GM12878 (cell line): ENCODE results near the gene PLEKHG4B.

Experiments used
- CREB1 ChIP-seq: IDR thresholded peaks from 2 replicates; pipeline ENCODE4 v1.6.1; 2012; ENCODE audit warnings: low read depth, mild to moderate bottlenecking, inconsistent platforms
- CREM ChIP-seq: IDR thresholded peaks from 2 replicates; pipeline ENCODE4 v1.6.1; 2014; ENCODE audit warnings: antibody characterized with exemption, low read depth
- CTCF ChIP-seq, 3 experiments: IDR thresholded peaks in 2 of 3; conservative IDR thresholded peaks in 1 of 3; 2 replicates each; pipeline ENCODE4 v1.5.1; 2011; ENCODE audit warnings: low read depth in 3 of 3, low read length in 3 of 3, mild to moderate bottlenecking in 3 of 3, control low read depth in 2 of 3, moderate library complexity in 2 of 3, inconsistent platforms in 1 of 3, mixed read lengths in 1 of 3; ENCODE audit not compliant: control insufficient read depth in 2 of 3, insufficient read depth in 1 of 3; ENCODE audit errors: extremely low read depth in 1 of 3
- FOXK2 ChIP-seq: fragments of 450-650 bp; IDR thresholded peaks from 2 replicates; pipeline ENCODE4 v1.6.1; 2017; ENCODE audit warnings: mild to moderate bottlenecking, moderate library complexity
- POLR2AphosphoS5 ChIP-seq: IDR thresholded peaks from 2 replicates; pipeline ENCODE4 v1.6.1; 2011; ENCODE audit warnings: mild to moderate bottlenecking, low read length, inconsistent platforms
- PRDM15 ChIP-seq: fragments of 450-650 bp; formaldehyde crosslinking; IDR thresholded peaks from 2 replicates; pipeline ENCODE4 v1.4.0; 2020; ENCODE audit warnings: mild to moderate bottlenecking, moderate library complexity
- RELA ChIP-seq: fragments of 450-650 bp; IDR thresholded peaks from 2 replicates; pipeline ENCODE4 v1.8.0; 2014; ENCODE audit warnings: borderline replicate concordance; ENCODE audit not compliant: partially characterized antibody
- TAF1 ChIP-seq: IDR thresholded peaks from 2 replicates; pipeline ENCODE4 v1.6.1; 2011; ENCODE audit warnings: mild to moderate bottlenecking, low read depth, low read length, borderline replicate concordance

GRCh38 chr5:157126-157715 lies 65.3 kb downstream of the PLEKHG4B start:
- TF ChIP-seq PRDM15 (CRISPR knock-in tag) (no peak), CTCF (IDR thresholded peaks at IDR 0.05 in 2 of 3, conservative IDR thresholded peaks at IDR 0.05 in 1 of 3; ENCODE audit: control insufficient read depth in 2 of 3, extremely low read depth in 1 of 3, insufficient read depth in 1 of 3, low read depth in 3 of 3, low read length in 3 of 3) (no peak), POLR2AphosphoS5 (no peak), CREM (no peak), FOXK2 (no peak), CREB1 (no peak), RELA (no peak), TAF1 (no peak)
